ENCODE results near the gene PPIL1.

PPIL1 gene

DNA sequence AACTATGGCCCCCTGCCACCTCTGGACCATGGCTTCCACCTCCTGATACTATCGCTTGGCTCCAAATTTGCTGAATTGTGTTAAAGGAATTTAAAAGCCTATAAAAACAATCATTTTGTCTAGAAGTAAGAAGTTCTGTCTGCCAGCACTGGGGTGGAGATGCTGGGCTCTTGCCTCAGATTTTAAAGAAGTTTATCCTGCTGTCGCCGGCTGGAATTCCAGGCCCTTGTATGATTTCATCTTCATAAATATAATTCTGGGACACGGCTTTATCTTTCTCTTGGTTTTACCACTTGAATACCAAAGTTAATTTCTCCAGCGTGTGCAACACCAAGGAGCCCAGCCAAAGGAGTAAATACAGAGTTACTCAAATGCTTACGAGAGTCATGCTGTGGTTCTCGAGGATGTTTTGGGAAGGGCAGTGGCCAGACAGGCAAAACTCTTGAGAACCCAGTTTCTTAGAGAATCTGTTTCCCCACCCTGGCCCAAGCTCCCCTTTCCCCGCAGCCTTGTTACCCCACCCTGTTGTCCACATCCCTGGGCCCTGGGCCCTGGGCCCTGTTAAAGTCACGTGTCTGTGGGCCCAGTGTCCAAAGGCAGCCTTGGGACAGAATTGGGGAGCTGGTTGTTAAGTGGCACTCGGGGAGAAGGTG is 43.1 kb upstream of the PPIL1 start:
- H3K4me3 ChIP-seq (IDR thresholded peaks at IDR 0.05; ENCODE audit: insufficient read depth, low read depth, low read length), result no peak overlapping the region
- no peak overlapping the region for H2AFZ ChIP-seq (ENCODE audit: low read depth)
- no peaks in the 10 kb centered on the region for H3K79me2 ChIP-seq (ENCODE audit: insufficient read depth, low read depth)
- H3K27ac ChIP-seq, result no peak overlapping the region
- H3K27me3 ChIP-seq (ENCODE audit: insufficient read depth, low read depth), result peaks cover 10% of the 10 kb centered on the region; the same call in 1 of the 2 replicates
- no peak overlapping the region for H3K9ac ChIP-seq
- H4K20me1 ChIP-seq (ENCODE audit: insufficient read depth), result no peaks in the 10 kb centered on the region
- TF ChIP-seq, protein P1, sequence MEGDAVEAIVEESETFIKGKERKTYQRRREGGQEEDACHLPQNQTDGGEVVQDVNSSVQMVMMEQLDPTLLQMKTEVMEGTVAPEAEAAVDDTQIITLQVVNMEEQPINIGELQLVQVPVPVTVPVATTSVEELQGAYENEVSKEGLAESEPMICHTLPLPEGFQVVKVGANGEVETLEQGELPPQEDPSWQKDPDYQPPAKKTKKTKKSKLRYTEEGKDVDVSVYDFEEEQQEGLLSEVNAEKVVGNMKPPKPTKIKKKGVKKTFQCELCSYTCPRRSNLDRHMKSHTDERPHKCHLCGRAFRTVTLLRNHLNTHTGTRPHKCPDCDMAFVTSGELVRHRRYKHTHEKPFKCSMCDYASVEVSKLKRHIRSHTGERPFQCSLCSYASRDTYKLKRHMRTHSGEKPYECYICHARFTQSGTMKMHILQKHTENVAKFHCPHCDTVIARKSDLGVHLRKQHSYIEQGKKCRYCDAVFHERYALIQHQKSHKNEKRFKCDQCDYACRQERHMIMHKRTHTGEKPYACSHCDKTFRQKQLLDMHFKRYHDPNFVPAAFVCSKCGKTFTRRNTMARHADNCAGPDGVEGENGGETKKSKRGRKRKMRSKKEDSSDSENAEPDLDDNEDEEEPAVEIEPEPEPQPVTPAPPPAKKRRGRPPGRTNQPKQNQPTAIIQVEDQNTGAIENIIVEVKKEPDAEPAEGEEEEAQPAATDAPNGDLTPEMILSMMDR (conservative IDR thresholded peaks at IDR 0.05; ENCODE audit: low read depth, low read length), result no peak
- no peaks in the 10 kb centered on the region for H3K36me3 ChIP-seq (ENCODE audit: insufficient read depth)
- peaks cover 19% of the 10 kb centered on the region for H3K4me1 ChIP-seq (ENCODE audit: low read depth, poor library complexity, severe bottlenecking)
- no peak overlapping the region for H3K4me2 ChIP-seq

DNA sequence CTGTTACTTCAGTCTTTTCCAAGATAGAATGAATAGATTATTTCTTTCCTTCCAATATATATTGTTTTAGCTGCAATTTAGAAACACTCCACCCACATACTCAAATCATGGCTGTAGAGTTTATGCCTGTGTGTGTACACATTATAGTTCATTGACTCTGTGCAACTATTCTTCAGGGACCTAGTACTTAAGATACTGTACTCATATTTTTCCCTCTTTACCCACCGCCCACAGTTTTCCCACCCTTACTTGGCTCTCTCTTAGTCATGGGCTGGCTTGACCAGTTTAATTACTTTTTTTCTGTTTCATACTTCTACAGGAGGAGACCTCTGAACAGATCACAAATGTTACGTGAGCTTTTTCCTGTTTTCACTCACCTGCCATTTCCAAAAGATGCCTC is 41.5 kb upstream of the PPIL1 start:
- H3K27me3 ChIP-seq (ENCODE audit: insufficient read depth, low read depth), result peaks cover 14% of the 10 kb centered on the region; the same call in 1 of the 2 replicates
- no peaks in the 10 kb centered on the region for H3K79me2 ChIP-seq (ENCODE audit: insufficient read depth, low read depth)
- no peak overlapping the region for H2AFZ ChIP-seq (ENCODE audit: low read depth)
- H3K9ac ChIP-seq, result no peak overlapping the region
- H3K27ac ChIP-seq, result no peak overlapping the region
- TF ChIP-seq, protein P1 (conservative IDR thresholded peaks at IDR 0.05; ENCODE audit: low read depth, low read length), result no peak
- H3K36me3 ChIP-seq (ENCODE audit: insufficient read depth), result no peaks in the 10 kb centered on the region
- H4K20me1 ChIP-seq (ENCODE audit: insufficient read depth), result no peaks in the 10 kb centered on the region; the same call in 1 of the 2 replicates
- no peak overlapping the region for H3K4me3 ChIP-seq (IDR thresholded peaks at IDR 0.05; ENCODE audit: insufficient read depth, low read depth, low read length)
- H3K4me2 ChIP-seq, result no peak overlapping the region
- peaks cover 32% of the 10 kb centered on the region for H3K4me1 ChIP-seq (ENCODE audit: low read depth, poor library complexity, severe bottlenecking)

DNA sequence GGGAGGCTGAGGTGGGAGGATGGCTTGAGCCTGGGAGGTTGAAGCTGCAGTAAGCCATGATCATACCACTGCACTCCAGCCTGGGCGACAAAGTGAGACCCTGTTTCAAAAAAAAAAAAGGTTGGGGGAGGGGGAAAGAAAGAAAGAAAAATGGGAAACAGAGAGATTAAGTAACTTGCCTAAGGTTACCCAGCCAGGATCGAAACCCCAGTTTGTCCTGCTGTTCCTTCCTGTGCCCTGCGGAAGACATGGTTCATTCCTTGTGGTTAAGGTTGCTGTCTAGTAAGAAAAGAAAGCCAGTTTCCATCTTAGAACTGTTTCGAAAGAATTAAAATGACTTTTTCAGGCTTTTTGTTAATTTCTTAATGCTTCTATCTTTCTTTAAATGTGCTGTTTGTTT is 41.0 kb upstream of the PPIL1 start:
- peaks cover 32% of the 10 kb centered on the region for H3K4me1 ChIP-seq (ENCODE audit: low read depth, poor library complexity, severe bottlenecking)
- TF ChIP-seq, protein P1 (conservative IDR thresholded peaks at IDR 0.05; ENCODE audit: low read depth, low read length), result no peak
- no peaks in the 10 kb centered on the region for H3K36me3 ChIP-seq (ENCODE audit: insufficient read depth)
- no peak overlapping the region for H3K27ac ChIP-seq
- no peak overlapping the region for H3K9ac ChIP-seq
- no peak overlapping the region for H2AFZ ChIP-seq (ENCODE audit: low read depth)
- H3K79me2 ChIP-seq (ENCODE audit: insufficient read depth, low read depth), result no peaks in the 10 kb centered on the region
- H3K4me3 ChIP-seq (IDR thresholded peaks at IDR 0.05; ENCODE audit: insufficient read depth, low read depth, low read length), result no peak overlapping the region
- peaks cover 19% of the 10 kb centered on the region; the same call in 1 of the 2 replicates for H3K27me3 ChIP-seq (ENCODE audit: insufficient read depth, low read depth)
- H3K4me2 ChIP-seq, result no peak overlapping the region
- no peaks in the 10 kb centered on the region; the same call in 1 of the 2 replicates for H4K20me1 ChIP-seq (ENCODE audit: insufficient read depth)

DNA sequence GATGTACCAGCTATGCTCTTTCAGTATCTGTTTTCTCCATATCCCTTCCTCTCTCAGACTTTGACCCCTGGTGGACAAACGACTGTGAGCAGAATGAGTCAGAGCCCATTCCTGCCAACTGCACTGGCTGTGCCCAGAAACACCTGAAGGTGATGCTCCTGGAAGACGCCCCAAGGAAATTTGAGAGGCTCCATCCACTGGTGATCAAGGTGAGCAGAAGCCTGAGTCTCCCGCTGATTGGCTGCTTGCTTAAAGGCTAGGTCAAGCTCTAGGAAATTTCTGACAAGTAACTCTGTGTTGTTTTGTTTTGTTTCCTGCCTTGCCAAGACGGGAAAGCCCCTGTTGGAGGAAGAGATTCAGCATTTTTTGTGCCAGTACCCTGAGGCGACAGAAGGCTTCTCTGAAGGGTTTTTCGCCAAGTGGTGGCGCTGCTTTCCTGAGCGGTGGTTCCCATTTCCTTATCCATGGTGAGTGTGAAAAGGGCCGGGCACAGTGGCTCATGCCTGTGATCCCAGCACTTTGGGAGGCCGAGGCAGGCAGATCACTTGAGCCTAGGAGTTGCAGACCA is 39.7 kb upstream of the PPIL1 start:
- H3K79me2 ChIP-seq (ENCODE audit: insufficient read depth, low read depth), result no peaks in the 10 kb centered on the region
- H3K27ac ChIP-seq, result no peak overlapping the region
- peaks cover 27% of the 10 kb centered on the region; the same call in 1 of the 2 replicates for H3K27me3 ChIP-seq (ENCODE audit: insufficient read depth, low read depth)
- TF ChIP-seq, protein P1 (conservative IDR thresholded peaks at IDR 0.05; ENCODE audit: low read depth, low read length), result no peak
- no peaks in the 10 kb centered on the region; the same call in 1 of the 2 replicates for H4K20me1 ChIP-seq (ENCODE audit: insufficient read depth)
- no peak overlapping the region for H3K9ac ChIP-seq
- no peak overlapping the region for H3K4me2 ChIP-seq
- no peak overlapping the region for H2AFZ ChIP-seq (ENCODE audit: low read depth)
- H3K4me1 ChIP-seq (ENCODE audit: low read depth, poor library complexity, severe bottlenecking), result peaks cover 32% of the 10 kb centered on the region
- H3K36me3 ChIP-seq (ENCODE audit: insufficient read depth), result no peaks in the 10 kb centered on the region
- no peak overlapping the region for H3K4me3 ChIP-seq (IDR thresholded peaks at IDR 0.05; ENCODE audit: insufficient read depth, low read depth, low read length)
